Caco-2 (cell line): Measurements from ENCODE around the gene DLG1. TPM values are rescaled to one million over a fixed set of nuclear protein-coding genes. Genes with fewer than 3 reads are reported as not detected.

ENCODE experiments used
- BruUV-seq: library from RNA; stranded (reverse); fragments of 400-500 nt; replicated peaks from 2 replicates; lab custom pipeline; 2021; lab: Mats Ljungman, UMichigan
- CTCF ChIA-PET: fragments of 300-600 bp; sonication (Branson Sonifier 250); formaldehyde crosslinking; loops from one replicate; lab custom pipeline; 2022; ENCODE audit warnings: antibody characterized with exemption; lab: Charles Lee
- POLR2A ChIA-PET: fragments of 300-600 bp; sonication (Branson Sonifier 250); formaldehyde crosslinking; loops from one replicate; lab custom pipeline; 2022; ENCODE audit warnings: antibody characterized with exemption; lab: Charles Lee
- DNase-seq, 2 experiments: peaks; one replicate each; pipeline versions ENCODE4 v3.0.0 to v3.0.0-alpha.2; 2020 to 2022
- H3K27me3 ChIP-seq: replicated peaks from 2 replicates; pipeline ENCODE4 v1.6.0; 2011; ENCODE audit warnings: low read length; ENCODE audit not compliant: control insufficient read depth, insufficient read depth
- H3K36me3 ChIP-seq: 2 replicates; pipeline ENCODE4 v1.5.1; 2011; ENCODE audit warnings: low read length; ENCODE audit not compliant: control insufficient read depth, insufficient read depth
- H3K4me1 ChIP-seq: fragments of 250-450 bp; sonication (Bioruptor Pico); 2 replicates; pipeline ENCODE4 v1.5.1; 2020; ENCODE audit warnings: mild to moderate bottlenecking
- H3K4me3 ChIP-seq: 2 replicates; pipeline ENCODE4 v1.5.1; 2011; ENCODE audit warnings: low read depth, mild to moderate bottlenecking, control low read depth, low read length
- H3K9me3 ChIP-seq: fragments of 250-450 bp; sonication (Bioruptor Pico); 2 replicates; pipeline ENCODE4 v1.5.1; 2020; ENCODE audit warnings: mild to moderate bottlenecking, moderate library complexity
- H3K27ac Mint-ChIP-seq: one replicate; pipeline ENCODE4 v1.8.0; 2022; ENCODE audit warnings: mixed read lengths; ENCODE audit not compliant: unreplicated experiment
- H3K27me3 Mint-ChIP-seq: one replicate; pipeline ENCODE4 v1.8.0; 2022; ENCODE audit warnings: mixed read lengths; ENCODE audit not compliant: insufficient read depth, unreplicated experiment
- H3K36me3 Mint-ChIP-seq: one replicate; pipeline ENCODE4 v1.8.0; 2022; ENCODE audit warnings: mild to moderate bottlenecking, mixed read lengths; ENCODE audit not compliant: insufficient read depth, unreplicated experiment
- H3K4me1 Mint-ChIP-seq: one replicate; pipeline ENCODE4 v1.8.0; 2022; ENCODE audit warnings: low read depth, mixed read lengths; ENCODE audit not compliant: unreplicated experiment
- H3K4me3 Mint-ChIP-seq: one replicate; pipeline ENCODE4 v1.8.0; 2022; ENCODE audit warnings: mild to moderate bottlenecking, moderate library complexity, mixed read lengths; ENCODE audit not compliant: unreplicated experiment
- H3K9me3 Mint-ChIP-seq: one replicate; pipeline ENCODE4 v1.8.0; 2022; ENCODE audit warnings: mixed read lengths; ENCODE audit not compliant: unreplicated experiment
- intact Hi-C: fragments of 100-400 bp; cut with micrococcal nuclease; formaldehyde crosslinking; loops from one replicate; pipeline ENCODE4 v1.10.0; 2022; ENCODE audit not compliant: unreplicated experiment
- total RNA-seq: library from RNA; stranded (reverse); gene quantifications from 2 replicates; pipeline ENCODE4 v1.2.3, GENCODE V29; 2022
- TF ChIP-seq, protein P1 (sequence below), 2 experiments: fragments of 200-600 bp in 1 of 2; IDR thresholded peaks; 1 replicate in 1 of 2; 2 replicates in 1 of 2; pipeline versions ENCODE4 v1.5.1 to v1.8.0; 2011 to 2022; ENCODE audit warnings: antibody characterized with exemption in 1 of 2, control low read depth in 1 of 2, inconsistent platforms in 1 of 2, low read depth in 1 of 2, low read length in 1 of 2, mild to moderate bottlenecking in 1 of 2, moderate library complexity in 1 of 2; ENCODE audit not compliant: insufficient read depth in 1 of 2, severe bottlenecking in 1 of 2, unreplicated experiment in 1 of 2

The DLG1 gene
- total RNA-seq, 1 experiment from 2014 or later, result 167 TPM

DNA sequence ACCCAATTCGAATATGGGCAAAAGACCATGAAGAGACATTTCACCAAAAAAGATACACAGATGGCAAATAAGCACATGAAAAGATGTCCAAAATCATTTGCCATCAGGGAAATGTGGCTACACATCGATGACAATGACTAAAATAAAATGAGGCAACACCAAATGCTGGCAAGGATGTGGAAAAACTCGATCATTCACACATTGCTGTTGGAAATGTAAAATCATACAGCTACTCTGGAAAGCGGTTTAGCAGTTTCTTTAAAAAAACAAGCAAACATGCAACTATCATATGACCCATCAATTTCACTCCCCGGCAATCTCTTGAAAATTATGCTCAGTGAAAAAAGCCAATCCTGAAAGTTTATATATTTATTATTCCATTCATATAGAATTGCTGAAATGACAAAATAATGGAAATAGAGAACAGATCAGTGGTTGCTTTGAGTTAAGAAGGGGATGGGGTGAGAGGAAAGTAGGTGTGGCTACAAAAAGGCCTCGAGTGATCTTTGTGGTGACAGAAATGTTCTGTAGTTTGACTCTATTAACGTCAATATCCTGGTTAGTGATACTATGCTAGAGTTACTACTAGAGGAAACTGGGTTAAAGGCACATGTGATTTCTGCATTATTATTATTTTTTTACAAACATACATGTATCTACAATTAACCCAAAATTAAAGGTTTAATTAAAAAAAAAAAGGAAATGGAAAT lies 45.0 kb downstream of the DLG1 start:
- no peaks in the 10 kb centered on the region for H3K27me3 Mint-ChIP-seq
- no peak for DNase-seq
- peaks cover 49% of the 10 kb centered on the region for H3K36me3 Mint-ChIP-seq
- no peaks in the 10 kb centered on the region for H3K9me3 Mint-ChIP-seq
- peaks cover 1% of the 10 kb centered on the region; the same call in 1 of the 2 replicates for H3K36me3 ChIP-seq
- POLR2A ChIA-PET, result no interaction called here
- H3K9me3 ChIP-seq, result peaks cover 18% of the 10 kb centered on the region
- peaks cover 10% of the 10 kb centered on the region for H3K4me1 Mint-ChIP-seq
- intact Hi-C loops, result no loop called here
- CTCF ChIA-PET, result no interaction called here
- no peaks in the 10 kb centered on the region for H3K27me3 ChIP-seq
- H3K4me3 ChIP-seq, result no peak overlapping the region
- H3K4me3 Mint-ChIP-seq, result no peak overlapping the region
- no peak overlapping the region for H3K27ac Mint-ChIP-seq
- BruUV-seq, result no TSS peak
- H3K4me1 ChIP-seq, result no peaks in the 10 kb centered on the region
- TF ChIP-seq, protein P1, sequence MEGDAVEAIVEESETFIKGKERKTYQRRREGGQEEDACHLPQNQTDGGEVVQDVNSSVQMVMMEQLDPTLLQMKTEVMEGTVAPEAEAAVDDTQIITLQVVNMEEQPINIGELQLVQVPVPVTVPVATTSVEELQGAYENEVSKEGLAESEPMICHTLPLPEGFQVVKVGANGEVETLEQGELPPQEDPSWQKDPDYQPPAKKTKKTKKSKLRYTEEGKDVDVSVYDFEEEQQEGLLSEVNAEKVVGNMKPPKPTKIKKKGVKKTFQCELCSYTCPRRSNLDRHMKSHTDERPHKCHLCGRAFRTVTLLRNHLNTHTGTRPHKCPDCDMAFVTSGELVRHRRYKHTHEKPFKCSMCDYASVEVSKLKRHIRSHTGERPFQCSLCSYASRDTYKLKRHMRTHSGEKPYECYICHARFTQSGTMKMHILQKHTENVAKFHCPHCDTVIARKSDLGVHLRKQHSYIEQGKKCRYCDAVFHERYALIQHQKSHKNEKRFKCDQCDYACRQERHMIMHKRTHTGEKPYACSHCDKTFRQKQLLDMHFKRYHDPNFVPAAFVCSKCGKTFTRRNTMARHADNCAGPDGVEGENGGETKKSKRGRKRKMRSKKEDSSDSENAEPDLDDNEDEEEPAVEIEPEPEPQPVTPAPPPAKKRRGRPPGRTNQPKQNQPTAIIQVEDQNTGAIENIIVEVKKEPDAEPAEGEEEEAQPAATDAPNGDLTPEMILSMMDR (IDR thresholded peaks at IDR 0.05; ENCODE audit: insufficient read depth in 1 of 2, low read depth in 1 of 2, low read length in 1 of 2, severe bottlenecking in 1 of 2, unreplicated experiment in 1 of 2), result no peak

DNA sequence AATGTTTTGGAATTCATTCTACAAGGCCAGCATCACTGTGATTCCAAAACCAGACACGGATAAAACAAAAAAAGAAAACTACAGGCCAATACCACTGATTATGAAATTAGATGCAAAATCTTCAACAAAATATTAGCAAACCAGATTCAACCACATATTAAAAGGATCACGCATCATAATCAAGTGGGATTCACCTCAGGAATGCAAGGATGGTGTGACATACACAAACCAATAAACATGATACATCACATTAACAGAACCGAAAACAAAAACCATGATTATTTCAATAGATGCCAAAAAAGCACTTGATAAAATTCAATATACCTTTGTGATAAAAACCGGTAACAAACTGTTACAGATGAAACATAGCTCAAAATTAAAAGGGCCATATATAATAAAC lies 48.9 kb downstream of the DLG1 start:
- Mint-ChIP-seq H3K9me3 (peaks cover 17% of the 10 kb centered on the region), H3K4me1 (no peaks in the 10 kb centered on the region), H3K27ac (no peak overlapping the region), H3K36me3 (peaks cover 88% of the 10 kb centered on the region), H3K27me3 (no peaks in the 10 kb centered on the region), H3K4me3 (no peak overlapping the region)
- POLR2A ChIA-PET, result no interaction called here
- BruUV-seq, result no TSS peak
- peaks cover 25% of the 10 kb centered on the region for H3K9me3 ChIP-seq
- no peaks in the 10 kb centered on the region for H3K4me1 ChIP-seq
- no peak overlapping the region for H3K4me3 ChIP-seq
- H3K36me3 ChIP-seq, result peaks cover 1% of the 10 kb centered on the region; the same call in 1 of the 2 replicates
- CTCF ChIA-PET, result interaction anchor here (0.6 kb wide), 1 partner anchor 49 kb away, joined by 3 read pairs; no protein-coding TSS in a partner anchor
- intact Hi-C loops, result no loop called here
- no peaks in the 10 kb centered on the region for H3K27me3 ChIP-seq
- no peak for DNase-seq
- TF ChIP-seq, protein P1 (IDR thresholded peaks at IDR 0.05; ENCODE audit: insufficient read depth in 1 of 2, low read depth in 1 of 2, low read length in 1 of 2, severe bottlenecking in 1 of 2, unreplicated experiment in 1 of 2), result no peak

DNA sequence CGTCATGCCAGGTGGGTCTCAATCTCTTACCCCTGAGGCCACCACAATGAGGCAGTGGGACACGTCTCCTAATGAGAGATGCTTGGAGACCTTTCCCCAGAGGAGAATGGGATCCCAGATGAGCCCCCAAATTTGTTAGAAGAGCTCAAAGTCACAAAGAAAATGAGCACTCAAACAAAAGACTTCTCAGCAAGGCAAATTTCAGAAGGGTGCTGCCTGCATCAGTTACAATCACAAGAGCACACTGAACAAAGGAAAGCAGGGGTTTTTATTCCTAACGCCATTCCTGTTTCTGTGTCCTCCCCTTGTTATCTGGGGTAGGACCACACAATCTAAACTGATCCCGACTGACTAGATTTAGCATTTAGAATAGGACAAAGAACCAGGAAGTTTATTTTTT lies 50.1 kb downstream of the DLG1 start:
- Mint-ChIP-seq H3K4me3 (no peak overlapping the region), H3K27me3 (no peaks in the 10 kb centered on the region), H3K27ac (no peak overlapping the region), H3K4me1 (no peaks in the 10 kb centered on the region), H3K9me3 (peaks cover 24% of the 10 kb centered on the region), H3K36me3 (peaks cover 98% of the 10 kb centered on the region)
- no peak for DNase-seq
- CTCF ChIA-PET, result no interaction called here
- Histone ChIP-seq H3K4me1 (no peaks in the 10 kb centered on the region), H3K36me3 (peaks cover 4% of the 10 kb centered on the region), H3K9me3 (peaks cover 25% of the 10 kb centered on the region), H3K4me3 (no peak overlapping the region), H3K27me3 (no peaks in the 10 kb centered on the region)
- POLR2A ChIA-PET, result no interaction called here
- intact Hi-C loops, result no loop called here
- no TSS peak for BruUV-seq
- TF ChIP-seq, protein P1 (IDR thresholded peaks at IDR 0.05; ENCODE audit: insufficient read depth in 1 of 2, low read depth in 1 of 2, low read length in 1 of 2, severe bottlenecking in 1 of 2, unreplicated experiment in 1 of 2), result no peak
